SK-N-MC (cell line): Measurements from ENCODE around the gene PAX1.

Experiments used
- DNase-seq: peaks from one replicate; pipeline ENCODE4 v3.0.0-alpha.2; 2011; ENCODE audit warnings: low read depth, low spot score
- H3K27ac ChIP-seq: fragments of 200-600 bp; sonication (generic); 2 replicates; pipeline ENCODE4 v1.5.1; 2016; ENCODE audit warnings: mixed run types
- H3K36me3 ChIP-seq: fragments of 200-600 bp; sonication (generic); 2 replicates; pipeline ENCODE4 v1.6.1; 2017; ENCODE audit warnings: antibody characterized with exemption, low read length, mixed read lengths; ENCODE audit not compliant: insufficient read depth
- H3K4me3 ChIP-seq: fragments of 200-600 bp; sonication (generic); 2 replicates; pipeline ENCODE4 v1.5.1; 2016
- H3K9ac ChIP-seq: fragments of 200-600 bp; sonication (generic); 2 replicates; pipeline ENCODE4 v1.8.0; 2017; ENCODE audit warnings: mixed run types, mixed read lengths; ENCODE audit not compliant: insufficient read length
- H3K9me3 ChIP-seq: fragments of 200-600 bp; sonication (generic); 2 replicates; pipeline ENCODE4 v1.6.1; 2017; ENCODE audit warnings: low read depth, mild to moderate bottlenecking, antibody characterized with exemption, low read length, moderate library complexity, mixed read lengths
- EZH2 ChIP-seq: fragments of 200-600 bp; sonication (generic); IDR thresholded peaks from one replicate; pipeline ENCODE4 v1.6.1; 2017; ENCODE audit warnings: antibody characterized with exemption
- FOXP2 ChIP-seq: optimal IDR thresholded peaks from 2 replicates; pipeline ENCODE3; 2011; ENCODE audit warnings: mild to moderate bottlenecking, moderate library complexity; ENCODE audit not compliant: insufficient read depth; ENCODE audit errors: extremely low read length, control extremely low read depth
- POLR2AphosphoS5 ChIP-seq: IDR thresholded peaks from 2 replicates; pipeline ENCODE4 v1.6.1; 2012; ENCODE audit warnings: mild to moderate bottlenecking, low read depth, low read length, borderline replicate concordance

PAX1 gene

GRCh38 chr20:21762646-21763045 lies 57.2 kb downstream of the PAX1 start:
- Histone ChIP-seq H3K36me3 (no peaks in the 10 kb centered on the region), H3K9ac (no peak overlapping the region), H3K9me3 (no peaks in the 10 kb centered on the region), H3K4me3 (no peak overlapping the region), H3K27ac (no peak overlapping the region)
- DNase-seq: no peak
- no peak for TF ChIP-seq EZH2
- no peak for TF ChIP-seq FOXP2
- no peak for TF ChIP-seq POLR2AphosphoS5

GRCh38 chr20:21767200-21767738 lies 61.8 kb downstream of the PAX1 start:
- no peak for TF ChIP-seq EZH2
- no peak for TF ChIP-seq POLR2AphosphoS5
- no peak for TF ChIP-seq FOXP2
- no peak for DNase-seq
- Histone ChIP-seq H3K27ac (no peak overlapping the region), H3K9me3 (no peaks in the 10 kb centered on the region), H3K9ac (no peak overlapping the region), H3K4me3 (peak overlapping the region; percentile 20), H3K36me3 (no peaks in the 10 kb centered on the region)

GRCh38 chr20:21767739-21768223 lies 62.3 kb downstream of the PAX1 start:
- no peak overlapping the region for H3K9ac ChIP-seq
- DNase-seq: no peak
- H3K9me3 ChIP-seq: no peaks in the 10 kb centered on the region
- TF ChIP-seq FOXP2: no peak
- no peak for TF ChIP-seq POLR2AphosphoS5
- TF ChIP-seq EZH2: no peak
- H3K27ac ChIP-seq: no peak overlapping the region
- peak overlapping the region; percentile 20 for H3K4me3 ChIP-seq
- no peaks in the 10 kb centered on the region for H3K36me3 ChIP-seq
